HepG2 (cell line): ENCODE measurements around the gene RAD50.

ENCODE experiments used
- NCOR1 ChIP-seq: fragments of 200-600 bp; sonication (generic); IDR thresholded peaks from 2 replicates; pipeline ENCODE4 v1.7.0; 2017; ENCODE audit warnings: antibody characterized with exemption, low read length, borderline replicate concordance
- ZNF292 ChIP-seq: sonication (generic); formaldehyde crosslinking; IDR thresholded peaks from 2 replicates; pipeline ENCODE4 v1.8.1; 2022; ENCODE audit warnings: mild to moderate bottlenecking, low read depth, missing genetic modification reagents, borderline replicate concordance
- TF ChIP-seq, protein P1 (sequence below): sonication (generic); formaldehyde crosslinking; IDR thresholded peaks from 2 replicates; pipeline ENCODE4 v1.5.0; 2020; ENCODE audit warnings: missing genetic modification reagents
- TF ChIP-seq, protein P2 (sequence below), 2 experiments: fragments of 450-650 bp in 1 of 2; sonication (generic) in 1 of 2; formaldehyde crosslinking; IDR thresholded peaks; 2 replicates each; pipeline versions ENCODE4 v1.5.0 to v1.8.0; 2020 to 2022; ENCODE audit warnings: mild to moderate bottlenecking in 1 of 2, missing genetic modification reagents in 1 of 2
- TF ChIP-seq, protein P3 (sequence below): fragments of 450-650 bp; IDR thresholded peaks from 2 replicates; pipeline ENCODE4 v1.6.1; 2017; ENCODE audit warnings: mild to moderate bottlenecking

DNA sequence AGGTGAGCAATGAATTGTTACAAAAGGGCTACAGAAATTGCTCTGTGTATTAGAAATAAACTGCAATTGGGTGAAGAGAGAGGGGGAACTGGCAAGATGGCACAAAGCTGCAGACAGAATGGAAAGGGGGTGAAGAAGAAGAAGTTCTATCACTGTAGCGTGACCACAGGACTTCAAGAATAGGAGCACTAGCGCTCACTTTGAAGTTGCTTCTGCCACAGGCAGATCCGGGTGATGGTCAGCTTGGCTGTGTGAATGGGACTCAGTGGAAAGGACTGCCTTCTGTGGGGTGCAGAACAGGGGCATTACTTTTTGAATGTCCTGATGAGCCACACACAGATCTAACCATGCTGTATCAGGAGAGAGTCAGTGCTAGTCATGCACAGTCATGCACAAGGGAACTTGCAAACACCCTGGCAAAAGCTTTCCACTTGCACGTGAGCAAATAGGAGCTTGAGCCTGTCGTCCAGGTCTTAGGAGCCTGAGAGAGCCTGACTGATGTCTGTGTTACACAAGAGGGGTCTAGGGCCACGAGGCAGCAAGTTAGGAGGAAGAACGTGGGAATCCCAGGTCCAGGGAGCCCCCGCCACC, 29.7 kb upstream of the RAD50 start:
- TF ChIP-seq, protein P1, sequence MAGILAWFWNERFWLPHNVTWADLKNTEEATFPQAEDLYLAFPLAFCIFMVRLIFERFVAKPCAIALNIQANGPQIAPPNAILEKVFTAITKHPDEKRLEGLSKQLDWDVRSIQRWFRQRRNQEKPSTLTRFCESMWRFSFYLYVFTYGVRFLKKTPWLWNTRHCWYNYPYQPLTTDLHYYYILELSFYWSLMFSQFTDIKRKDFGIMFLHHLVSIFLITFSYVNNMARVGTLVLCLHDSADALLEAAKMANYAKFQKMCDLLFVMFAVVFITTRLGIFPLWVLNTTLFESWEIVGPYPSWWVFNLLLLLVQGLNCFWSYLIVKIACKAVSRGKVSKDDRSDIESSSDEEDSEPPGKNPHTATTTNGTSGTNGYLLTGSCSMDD (CRISPR knock-in tag) = no peak
- TF ChIP-seq, protein P2, sequence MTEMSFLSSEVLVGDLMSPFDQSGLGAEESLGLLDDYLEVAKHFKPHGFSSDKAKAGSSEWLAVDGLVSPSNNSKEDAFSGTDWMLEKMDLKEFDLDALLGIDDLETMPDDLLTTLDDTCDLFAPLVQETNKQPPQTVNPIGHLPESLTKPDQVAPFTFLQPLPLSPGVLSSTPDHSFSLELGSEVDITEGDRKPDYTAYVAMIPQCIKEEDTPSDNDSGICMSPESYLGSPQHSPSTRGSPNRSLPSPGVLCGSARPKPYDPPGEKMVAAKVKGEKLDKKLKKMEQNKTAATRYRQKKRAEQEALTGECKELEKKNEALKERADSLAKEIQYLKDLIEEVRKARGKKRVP (CRISPR knock-in tag; IDR thresholded peaks at IDR 0.05) = no peak
- TF ChIP-seq, protein P3, sequence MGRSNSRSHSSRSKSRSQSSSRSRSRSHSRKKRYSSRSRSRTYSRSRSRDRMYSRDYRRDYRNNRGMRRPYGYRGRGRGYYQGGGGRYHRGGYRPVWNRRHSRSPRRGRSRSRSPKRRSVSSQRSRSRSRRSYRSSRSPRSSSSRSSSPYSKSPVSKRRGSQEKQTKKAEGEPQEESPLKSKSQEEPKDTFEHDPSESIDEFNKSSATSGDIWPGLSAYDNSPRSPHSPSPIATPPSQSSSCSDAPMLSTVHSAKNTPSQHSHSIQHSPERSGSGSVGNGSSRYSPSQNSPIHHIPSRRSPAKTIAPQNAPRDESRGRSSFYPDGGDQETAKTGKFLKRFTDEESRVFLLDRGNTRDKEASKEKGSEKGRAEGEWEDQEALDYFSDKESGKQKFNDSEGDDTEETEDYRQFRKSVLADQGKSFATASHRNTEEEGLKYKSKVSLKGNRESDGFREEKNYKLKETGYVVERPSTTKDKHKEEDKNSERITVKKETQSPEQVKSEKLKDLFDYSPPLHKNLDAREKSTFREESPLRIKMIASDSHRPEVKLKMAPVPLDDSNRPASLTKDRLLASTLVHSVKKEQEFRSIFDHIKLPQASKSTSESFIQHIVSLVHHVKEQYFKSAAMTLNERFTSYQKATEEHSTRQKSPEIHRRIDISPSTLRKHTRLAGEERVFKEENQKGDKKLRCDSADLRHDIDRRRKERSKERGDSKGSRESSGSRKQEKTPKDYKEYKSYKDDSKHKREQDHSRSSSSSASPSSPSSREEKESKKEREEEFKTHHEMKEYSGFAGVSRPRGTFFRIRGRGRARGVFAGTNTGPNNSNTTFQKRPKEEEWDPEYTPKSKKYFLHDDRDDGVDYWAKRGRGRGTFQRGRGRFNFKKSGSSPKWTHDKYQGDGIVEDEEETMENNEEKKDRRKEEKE = no peak
- TF ChIP-seq ZNF292 (CRISPR knock-in tag) (no peak), NCOR1 (no peak)
